GM13977 (cell line): ENCODE data around the gene IFT52.

Experiments used
- DNase-seq: peaks from one replicate; pipeline ENCODE4 v3.0.0; 2012; ENCODE audit warnings: low spot score
- CTCF ChIP-seq: IDR thresholded peaks from 2 replicates; pipeline ENCODE4 v1.5.1; 2012; ENCODE audit warnings: mild to moderate bottlenecking, control low read depth; ENCODE audit not compliant: insufficient read depth; ENCODE audit errors: extremely low read depth, missing control alignments
- in situ Hi-C: fragments of 300-500 bp; cut with MboI; formaldehyde crosslinking; loops from one replicate; pipeline ENCODE4 v1.12.0; 2022; ENCODE audit warnings: low sequenced_read_pairs, low pct_unique_long_range_greater_than_20kb, mixed read lengths, inconsistent platforms; ENCODE audit not compliant: unreplicated experiment

IFT52 gene

GRCh38 chr20:43545837-43546578 is 44.7 kb upstream of the IFT52 start:
- DNase-seq: no peak
- in situ Hi-C loops: loop anchor here (25.0 kb wide), 1 partner anchor 541 kb away; no protein-coding TSS in a partner anchor
- no peak for TF ChIP-seq CTCF

DNA sequence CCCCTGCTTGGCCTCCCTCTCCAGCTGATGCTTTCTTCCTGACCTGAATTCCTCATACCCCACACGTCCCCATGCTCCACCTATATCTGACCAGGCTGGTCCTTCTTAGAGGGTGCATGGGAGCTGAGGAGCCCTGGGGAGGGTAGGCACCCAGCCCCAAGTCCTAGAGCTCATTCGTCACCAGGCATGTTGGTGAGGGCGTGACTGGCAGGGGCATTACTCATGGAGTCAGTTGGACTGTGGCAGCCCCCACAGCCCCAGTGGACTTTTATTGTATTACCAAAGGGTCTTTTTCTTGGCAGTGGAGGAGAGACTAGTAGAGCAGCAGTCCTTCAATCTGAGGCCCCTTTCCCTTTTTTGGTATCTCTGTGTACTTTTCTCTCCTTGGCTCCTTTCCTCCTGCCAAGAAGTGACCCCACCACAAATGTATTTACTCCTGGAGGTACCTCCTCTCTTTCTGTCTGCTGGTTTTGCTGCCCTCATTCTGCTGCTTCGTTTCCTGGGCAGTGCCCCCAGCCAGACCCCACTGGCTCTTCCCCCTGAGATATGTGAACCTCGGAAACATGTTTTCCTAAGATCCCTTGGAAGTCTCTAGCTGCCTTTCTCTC is 42.4 kb upstream of the IFT52 start:
- TF ChIP-seq CTCF: no peak
- DNase-seq: no peak
- in situ Hi-C loops: loop anchor here (25.0 kb wide), 1 partner anchor 539 kb away; no protein-coding TSS in a partner anchor

DNA sequence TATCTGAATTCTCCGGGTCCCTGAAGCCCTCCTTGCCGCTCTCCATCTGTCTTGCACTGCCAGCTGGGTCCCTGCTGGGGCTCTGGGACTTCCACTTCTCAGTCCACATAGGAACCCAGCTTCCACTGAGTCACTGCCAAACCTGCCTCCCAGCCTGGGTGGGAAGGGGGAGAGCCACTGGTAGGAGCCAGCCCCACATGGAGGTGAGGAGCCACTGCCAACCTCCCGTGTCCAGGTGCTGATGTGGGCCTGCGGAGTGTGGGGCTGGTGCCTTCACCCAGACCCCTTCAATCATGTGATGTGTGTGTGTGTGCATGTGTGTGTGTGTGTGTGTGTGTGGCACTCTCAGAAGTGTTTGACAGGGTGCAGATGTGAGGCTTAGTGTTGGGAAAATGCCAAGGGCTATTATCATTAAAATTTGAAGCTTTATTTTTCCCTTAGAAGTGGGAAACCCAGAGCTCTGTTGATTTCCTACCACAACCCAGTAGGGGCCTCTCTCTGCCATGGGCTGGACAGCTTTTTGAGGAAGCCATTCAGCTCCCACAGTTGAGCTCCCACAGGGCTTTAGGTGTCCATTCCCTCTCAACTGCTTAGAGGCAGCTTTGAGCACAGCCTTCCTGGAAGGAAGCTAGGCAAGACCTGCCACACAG is 41.2 kb upstream of the IFT52 start:
- in situ Hi-C loops: loop anchor here (25.0 kb wide), 1 partner anchor 538 kb away; no protein-coding TSS in a partner anchor
- TF ChIP-seq CTCF: no peak
- no peak for DNase-seq

- in situ Hi-C loops: no loop called here
- DNase-seq: no peak
- no peak for TF ChIP-seq CTCF
Measured at GRCh38 chr20:43550456-43550855, 40.3 kb upstream of the IFT52 start.

DNA sequence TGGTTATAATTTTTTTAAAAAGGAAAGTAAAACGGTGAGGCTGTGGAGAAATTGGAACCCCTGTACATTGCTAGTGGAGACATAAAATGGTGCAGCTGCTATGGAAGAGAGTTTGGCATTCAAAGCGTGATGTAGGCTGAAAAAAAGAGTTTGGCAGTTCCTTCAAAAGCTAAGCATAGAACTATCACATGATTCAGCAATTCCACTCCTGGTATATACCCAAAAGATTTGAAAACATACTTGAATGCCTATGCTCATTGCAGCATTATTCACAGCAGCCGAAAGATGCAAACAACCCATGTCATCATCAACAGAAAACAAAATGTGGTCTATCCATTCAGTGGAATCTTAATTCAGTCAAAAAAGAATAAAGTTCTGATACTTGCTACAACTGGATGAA is 36.4 kb upstream of the IFT52 start:
- no peak for TF ChIP-seq CTCF
- in situ Hi-C loops: no loop called here

DNA sequence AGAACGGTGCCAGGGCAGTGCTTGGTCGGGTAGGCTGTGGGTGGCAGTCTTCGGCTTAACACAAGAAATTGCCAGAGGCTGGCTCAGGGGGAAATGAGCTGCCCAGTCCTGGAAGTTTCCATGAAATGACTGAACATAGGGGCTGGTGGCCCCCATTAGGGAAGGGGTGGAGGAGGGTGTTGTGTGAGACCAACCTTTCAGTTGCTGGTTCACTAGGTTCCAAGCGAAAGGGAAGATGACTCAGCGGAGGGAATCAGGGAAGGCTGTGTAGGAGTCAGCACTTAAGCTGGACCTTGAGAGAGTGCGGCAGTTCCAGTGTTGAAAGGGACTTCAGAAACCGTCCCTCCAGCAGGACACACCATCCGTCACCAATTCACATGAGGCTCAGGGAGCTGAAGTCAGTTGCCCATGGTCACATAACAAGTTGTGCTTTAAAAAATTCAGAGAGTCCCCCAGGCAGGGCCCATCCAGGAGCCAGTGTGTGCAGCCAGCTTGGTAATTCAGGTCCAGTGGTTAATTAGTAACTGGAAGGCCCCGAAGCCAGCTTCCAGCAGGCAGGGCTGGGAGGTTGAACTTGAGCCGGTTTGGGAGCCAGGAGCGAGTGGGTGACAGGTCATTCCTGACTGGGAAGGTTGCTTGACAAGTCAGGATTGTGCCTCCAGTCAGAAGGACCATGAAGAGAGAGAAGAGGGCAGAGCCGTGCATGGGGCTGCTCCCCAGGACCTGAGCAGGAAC is 32.2 kb upstream of the IFT52 start, which contains the start of gene SGK2:
Gene SGK2, plus strand, starts transcription at position 616 of the 735 bp plus-strand sequence. CDS start 7,469 bp downstream, outside the sequence.
- in situ Hi-C loops: no loop called here
- no peak for TF ChIP-seq CTCF
- DNase-seq: no peak

More for the DNA sequence above, 36.4 kb upstream of the IFT52 start:
- no peak for DNase-seq
